ENCODE data around the gene KRT3.
A peak's percentile ranks its signal among the peaks of the same experiment; 100 is the strongest.

GRCh38 chr12:52741375-52742195 lies 54.3 kb downstream of the KRT3 start:
- TF ChIP-seq, protein P1, sequence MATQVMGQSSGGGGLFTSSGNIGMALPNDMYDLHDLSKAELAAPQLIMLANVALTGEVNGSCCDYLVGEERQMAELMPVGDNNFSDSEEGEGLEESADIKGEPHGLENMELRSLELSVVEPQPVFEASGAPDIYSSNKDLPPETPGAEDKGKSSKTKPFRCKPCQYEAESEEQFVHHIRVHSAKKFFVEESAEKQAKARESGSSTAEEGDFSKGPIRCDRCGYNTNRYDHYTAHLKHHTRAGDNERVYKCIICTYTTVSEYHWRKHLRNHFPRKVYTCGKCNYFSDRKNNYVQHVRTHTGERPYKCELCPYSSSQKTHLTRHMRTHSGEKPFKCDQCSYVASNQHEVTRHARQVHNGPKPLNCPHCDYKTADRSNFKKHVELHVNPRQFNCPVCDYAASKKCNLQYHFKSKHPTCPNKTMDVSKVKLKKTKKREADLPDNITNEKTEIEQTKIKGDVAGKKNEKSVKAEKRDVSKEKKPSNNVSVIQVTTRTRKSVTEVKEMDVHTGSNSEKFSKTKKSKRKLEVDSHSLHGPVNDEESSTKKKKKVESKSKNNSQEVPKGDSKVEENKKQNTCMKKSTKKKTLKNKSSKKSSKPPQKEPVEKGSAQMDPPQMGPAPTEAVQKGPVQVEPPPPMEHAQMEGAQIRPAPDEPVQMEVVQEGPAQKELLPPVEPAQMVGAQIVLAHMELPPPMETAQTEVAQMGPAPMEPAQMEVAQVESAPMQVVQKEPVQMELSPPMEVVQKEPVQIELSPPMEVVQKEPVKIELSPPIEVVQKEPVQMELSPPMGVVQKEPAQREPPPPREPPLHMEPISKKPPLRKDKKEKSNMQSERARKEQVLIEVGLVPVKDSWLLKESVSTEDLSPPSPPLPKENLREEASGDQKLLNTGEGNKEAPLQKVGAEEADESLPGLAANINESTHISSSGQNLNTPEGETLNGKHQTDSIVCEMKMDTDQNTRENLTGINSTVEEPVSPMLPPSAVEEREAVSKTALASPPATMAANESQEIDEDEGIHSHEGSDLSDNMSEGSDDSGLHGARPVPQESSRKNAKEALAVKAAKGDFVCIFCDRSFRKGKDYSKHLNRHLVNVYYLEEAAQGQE (IDR thresholded peaks at IDR 0.05; ENCODE audit: insufficient read depth in 1 of 2, low read depth in 2 of 2, low read length in 2 of 2): peak; percentile 97 to 100
- TF ChIP-seq SIN3A (IDR thresholded peaks at IDR 0.05; ENCODE audit: borderline replicate concordance, insufficient read depth, low read length) (no peak), POLR2AphosphoS5 (IDR thresholded peaks at IDR 0.05; ENCODE audit: low read depth, low read length) (no peak), TAF1 (IDR thresholded peaks at IDR 0.05; ENCODE audit: borderline replicate concordance, insufficient read depth, low read length) (no peak)
